Peyer's patch (tissue), 4 donors: Measurements from ENCODE around the gene NPAP1. TPM values are rescaled to one million over a fixed set of nuclear protein-coding genes. Genes with fewer than 3 reads are reported as not detected.

ENCODE experiments used
- DNase-seq, 3 donors: peaks; one replicate each; pipeline ENCODE4 v3.0.0-alpha.2; 2017 to 2019
- H3K27ac ChIP-seq, 4 donors: fragments of 200-600 bp; sonication (generic); one replicate each; pipeline ENCODE4 v1.5.1; 2016 to 2019
- H3K27me3 ChIP-seq, 2 donors: fragments of 200-600 bp; sonication (generic); one replicate each; pipeline ENCODE4 v1.5.1; 2019
- H3K36me3 ChIP-seq, 3 donors: fragments of 200-600 bp; sonication (generic); one replicate each; pipeline ENCODE4 v1.5.1; 2016 to 2019
- H3K4me1 ChIP-seq, 4 donors: fragments of 200-600 bp; sonication (generic); one replicate each; pipeline ENCODE4 v1.5.1; 2016 to 2019
- H3K4me3 ChIP-seq, 4 donors: fragments of 200-600 bp; sonication (generic); 1 replicate in 3 of 4; 2 replicates in 1 of 4; pipeline ENCODE4 v1.5.1; 2016 to 2019; ENCODE audit warnings: mild to moderate bottlenecking in 1 of 4
- H3K9me3 ChIP-seq, 4 donors: fragments of 200-600 bp; sonication (generic); one replicate each; pipeline ENCODE4 v1.5.1; 2016 to 2019; ENCODE audit warnings: mild to moderate bottlenecking in 1 of 4
- CTCF ChIP-seq, 6 experiments: fragments of 450-650 bp in 4 of 6; fragments of 200-600 bp in 2 of 6; sonication (generic) in 1 of 6; IDR thresholded peaks; one replicate each; pipeline ENCODE4 v1.5.1; 2017 to 2019; ENCODE audit warnings: antibody characterized with exemption in 6 of 6, mild to moderate bottlenecking in 3 of 6, moderate library complexity in 1 of 6
- POLR2A ChIP-seq, 2 donors: fragments of 450-650 bp; IDR thresholded peaks; one replicate each; pipeline ENCODE4 v1.5.1; 2017; ENCODE audit warnings: antibody characterized with exemption in 2 of 2, mild to moderate bottlenecking in 2 of 2, moderate library complexity in 2 of 2
- total RNA-seq, 4 donors: library from RNA; depleted of rRNA; stranded (reverse); fragments of >200 nt; gene quantifications; one replicate each; pipeline ENCODE4 v1.1.0, GENCODE V29; 2016

NPAP1 gene
- total RNA-seq, 4 donors from 2014 or later, result not detected

- no peaks in the 10 kb centered on the region for H3K36me3 ChIP-seq
- H3K27me3 ChIP-seq, result no peaks in the 10 kb centered on the region
- no peak overlapping the region for H3K27ac ChIP-seq
- H3K9me3 ChIP-seq, result no peaks in the 10 kb centered on the region
- no peaks in the 10 kb centered on the region for H3K4me1 ChIP-seq
- no peak for TF ChIP-seq CTCF (IDR thresholded peaks at IDR 0.05)
- TF ChIP-seq POLR2A (IDR thresholded peaks at IDR 0.05), result no peak
- no peak overlapping the region for H3K4me3 ChIP-seq
- DNase-seq, result no peak
These were observed 8.7 kb downstream of the NPAP1 start for GRCh38 chr15:24684313-24684712.

- H3K9me3 ChIP-seq, result peaks cover 0 to 4% (median 0%) of the 10 kb centered on the region in 4 donors
- no peaks in the 10 kb centered on the region for H3K27me3 ChIP-seq
- no peak for DNase-seq
- no peaks in the 10 kb centered on the region for H3K36me3 ChIP-seq
- H3K4me3 ChIP-seq, result no peak overlapping the region
- H3K4me1 ChIP-seq, result no peaks in the 10 kb centered on the region
- H3K27ac ChIP-seq, result no peak overlapping the region
- TF ChIP-seq POLR2A (IDR thresholded peaks at IDR 0.05) (no peak), CTCF (IDR thresholded peaks at IDR 0.05) (no peak)
These were observed 20.6 kb downstream of the NPAP1 start for GRCh38 chr15:24696201-24696600.

GRCh38 chr15:24696842-24697241, 21.3 kb downstream of the NPAP1 start:
- no peaks in the 10 kb centered on the region for H3K36me3 ChIP-seq
- no peak for DNase-seq
- no peaks in the 10 kb centered on the region for H3K27me3 ChIP-seq
- H3K9me3 ChIP-seq, result peaks cover 0 to 4% (median 0%) of the 10 kb centered on the region in 4 donors
- no peaks in the 10 kb centered on the region for H3K4me1 ChIP-seq
- H3K4me3 ChIP-seq, result no peak overlapping the region
- no peak overlapping the region for H3K27ac ChIP-seq
- no peak for TF ChIP-seq CTCF (IDR thresholded peaks at IDR 0.05)
- TF ChIP-seq POLR2A (IDR thresholded peaks at IDR 0.05), result no peak

- Histone ChIP-seq H3K27me3 (no peaks in the 10 kb centered on the region), H3K36me3 (no peaks in the 10 kb centered on the region), H3K4me1 (no peaks in the 10 kb centered on the region), H3K27ac (no peak overlapping the region), H3K9me3 (peaks cover 0 to 3% (median 0%) of the 10 kb centered on the region in 4 donors), H3K4me3 (no peak overlapping the region)
- TF ChIP-seq CTCF (IDR thresholded peaks at IDR 0.05) (no peak), POLR2A (IDR thresholded peaks at IDR 0.05) (no peak)
- no peak for DNase-seq
These were observed 42.9 kb downstream of the NPAP1 start for GRCh38 chr15:24718289-24719082.

GRCh38 chr15:24729760-24730159, 54.2 kb downstream of the NPAP1 start:
- H3K27ac ChIP-seq, result no peak overlapping the region
- no peak overlapping the region for H3K4me3 ChIP-seq
- no peaks in the 10 kb centered on the region for H3K27me3 ChIP-seq
- TF ChIP-seq POLR2A (IDR thresholded peaks at IDR 0.05), result no peak
- no peak for TF ChIP-seq CTCF (IDR thresholded peaks at IDR 0.05)
- H3K4me1 ChIP-seq, result no peaks in the 10 kb centered on the region
- no peaks in the 10 kb centered on the region for H3K9me3 ChIP-seq
- DNase-seq, result no peak
- H3K36me3 ChIP-seq, result no peaks in the 10 kb centered on the region
